Activated B cell treated with CpG ODN at 0.5 μM for 24 hours (primary cell): ENCODE measurements around the gene FRMPD2. TPM values are rescaled to one million over a fixed set of nuclear protein-coding genes. Genes with fewer than 3 reads are reported as not detected.

Source experiments
- ATAC-seq: fragments of 200-7000 bp; cut with Tn5 transposase; one replicate; pipeline ENCODE4 v1.10.0; 2021; ENCODE audit warnings: low read depth, mild to moderate bottlenecking, moderate library complexity
- CTCF ChIA-PET: fragments of 350-600 bp; sonication (Branson Sonifier 250); formaldehyde crosslinking; loops from one replicate; lab custom pipeline; 2021; ENCODE audit warnings: antibody characterized with exemption; lab: Charles Lee
- POLR2A ChIA-PET: fragments of 350-600 bp; sonication (Branson Sonifier 250); formaldehyde crosslinking; loops from one replicate; lab custom pipeline; 2021; ENCODE audit warnings: antibody characterized with exemption; lab: Charles Lee
- DNase-seq: peaks from one replicate; pipeline ENCODE4 v3.0.0; 2022
- H3K27ac Mint-ChIP-seq: one replicate; pipeline ENCODE4 v1.8.0; 2020; ENCODE audit warnings: mixed read lengths
- H3K27me3 Mint-ChIP-seq: one replicate; pipeline ENCODE4 v1.8.0; 2021; ENCODE audit warnings: mixed read lengths
- H3K36me3 Mint-ChIP-seq: one replicate; pipeline ENCODE4 v1.8.0; 2021; ENCODE audit warnings: low read depth, mixed read lengths
- H3K4me1 Mint-ChIP-seq: one replicate; pipeline ENCODE4 v1.8.0; 2021; ENCODE audit warnings: mixed read lengths
- H3K4me3 Mint-ChIP-seq: one replicate; pipeline ENCODE4 v1.8.0; 2020; ENCODE audit warnings: mild to moderate bottlenecking, mixed read lengths
- H3K9me3 Mint-ChIP-seq: one replicate; pipeline ENCODE4 v1.8.0; 2020; ENCODE audit warnings: mixed read lengths
- CTCF ChIP-seq: fragments of 200-600 bp; IDR thresholded peaks from one replicate; pipeline ENCODE4 v1.8.0; 2022; ENCODE audit warnings: antibody characterized with exemption, mild to moderate bottlenecking
- intact Hi-C: fragments of 100-400 bp; cut with micrococcal nuclease; formaldehyde crosslinking; loops from one replicate; pipeline ENCODE4 v1.15.1; 2024
- total RNA-seq: library from RNA; stranded (reverse); gene quantifications from 2 replicates; pipeline ENCODE4 v1.2.3, GENCODE V29; 2022

FRMPD2 gene
- total RNA-seq, 1 donor from 2014 or later: not detected

GRCh38 chr10:48211777-48212176, 62.7 kb downstream of the FRMPD2 start:
- no peak overlapping the region for H3K4me3 Mint-ChIP-seq
- H3K9me3 Mint-ChIP-seq: peaks cover 2% of the 10 kb centered on the region
- H3K4me1 Mint-ChIP-seq: no peaks in the 10 kb centered on the region
- peaks cover 7% of the 10 kb centered on the region for H3K27me3 Mint-ChIP-seq
- H3K27ac Mint-ChIP-seq: no peak overlapping the region
- ATAC-seq: no peak
- ChIA-PET CTCF (no interaction called here), POLR2A (no interaction called here)
- no peak for TF ChIP-seq CTCF
- intact Hi-C loops: no loop called here
- DNase-seq: no peak
- H3K36me3 Mint-ChIP-seq: no peaks in the 10 kb centered on the region

GRCh38 chr10:48210966-48211365, 63.5 kb downstream of the FRMPD2 start:
- no peak for ATAC-seq
- no peak overlapping the region for H3K4me3 Mint-ChIP-seq
- no peak overlapping the region for H3K27ac Mint-ChIP-seq
- TF ChIP-seq CTCF: no peak
- H3K27me3 Mint-ChIP-seq: peaks cover 13% of the 10 kb centered on the region
- no peaks in the 10 kb centered on the region for H3K36me3 Mint-ChIP-seq
- DNase-seq: no peak
- intact Hi-C loops: no loop called here
- ChIA-PET POLR2A (no interaction called here), CTCF (no interaction called here)
- no peaks in the 10 kb centered on the region for H3K4me1 Mint-ChIP-seq
- H3K9me3 Mint-ChIP-seq: peaks cover 2% of the 10 kb centered on the region

- DNase-seq (no peak), ATAC-seq (no peak)
- Mint-ChIP-seq H3K4me3 (no peak overlapping the region), H3K9me3 (no peaks in the 10 kb centered on the region), H3K4me1 (no peaks in the 10 kb centered on the region), H3K27ac (no peak overlapping the region), H3K36me3 (no peaks in the 10 kb centered on the region), H3K27me3 (peaks cover 15% of the 10 kb centered on the region)
- TF ChIP-seq CTCF: no peak
- POLR2A ChIA-PET: no interaction called here
- CTCF ChIA-PET: no interaction called here
- intact Hi-C loops: no loop called here
Observed at GRCh38 chr10:48210391-48210790, 64.1 kb downstream of the FRMPD2 start.

GRCh38 chr10:48209241-48209640, 65.3 kb downstream of the FRMPD2 start:
- DNase-seq (no peak), ATAC-seq (no peak)
- Mint-ChIP-seq H3K4me3 (no peak overlapping the region), H3K9me3 (no peaks in the 10 kb centered on the region), H3K27me3 (peaks cover 15% of the 10 kb centered on the region), H3K27ac (no peak overlapping the region), H3K36me3 (no peaks in the 10 kb centered on the region), H3K4me1 (no peaks in the 10 kb centered on the region)
- intact Hi-C loops: no loop called here
- CTCF ChIA-PET: no interaction called here
- POLR2A ChIA-PET: no interaction called here
- no peak for TF ChIP-seq CTCF

GRCh38 chr10:48207853-48208252, 66.6 kb downstream of the FRMPD2 start:
- Mint-ChIP-seq H3K36me3 (no peaks in the 10 kb centered on the region), H3K4me3 (no peak overlapping the region), H3K27ac (no peak overlapping the region), H3K4me1 (no peaks in the 10 kb centered on the region), H3K27me3 (peaks cover 21% of the 10 kb centered on the region), H3K9me3 (no peaks in the 10 kb centered on the region)
- ChIA-PET CTCF (no interaction called here), POLR2A (no interaction called here)
- DNase-seq (no peak), ATAC-seq (no peak)
- intact Hi-C loops: no loop called here
- no peak for TF ChIP-seq CTCF
